ENCODE results near the gene SFXN2.
A peak's percentile ranks its signal among the peaks of the same experiment; 100 is the strongest.
"Not testable (repeated sequence)": the region's sequence is repeated elsewhere in the genome, so short reads cannot be mapped to it uniquely, and the experiment has no call there.

Gene SFXN2

GRCh38 chr10:102752934-102753664 is 38.7 kb downstream of the SFXN2 start:
- no peak for DNase-seq (ENCODE audit: low spot score)

- no peak for DNase-seq (ENCODE audit: low spot score)
Observed at GRCh38 chr10:102753718-102754117, 39.3 kb downstream of the SFXN2 start.

GRCh38 chr10:102757323-102757722 is 42.9 kb downstream of the SFXN2 start:
- no peak for DNase-seq (ENCODE audit: low spot score)

- peak; percentile 52 for DNase-seq (ENCODE audit: low spot score)
Observed at GRCh38 chr10:102758240-102758932, 44.0 kb downstream of the SFXN2 start.

GRCh38 chr10:102758933-102759262 is 44.5 kb downstream of the SFXN2 start:
- not testable (repeated sequence) for DNase-seq (ENCODE audit: low spot score)

GRCh38 chr10:102759497-102760210 is 45.2 kb downstream of the SFXN2 start:
- no peak for DNase-seq (ENCODE audit: low spot score)

- no peak for DNase-seq (ENCODE audit: low spot score)
Observed at GRCh38 chr10:102761981-102762380, 47.5 kb downstream of the SFXN2 start.

- no peak for DNase-seq (ENCODE audit: low spot score)
Observed at GRCh38 chr10:102762401-102763015, 48.1 kb downstream of the SFXN2 start.

GRCh38 chr10:102763037-102763607 is 48.7 kb downstream of the SFXN2 start:
- no peak for DNase-seq (ENCODE audit: low spot score)

GRCh38 chr10:102764470-102765161 is 50.2 kb downstream of the SFXN2 start:
- DNase-seq (ENCODE audit: low spot score): no peak

- no peak for DNase-seq (ENCODE audit: low spot score)
Observed at GRCh38 chr10:102765336-102765735, 50.9 kb downstream of the SFXN2 start.

- DNase-seq (ENCODE audit: low spot score): no peak
Observed at GRCh38 chr10:102767428-102768160, 53.2 kb downstream of the SFXN2 start.

- DNase-seq (ENCODE audit: low spot score): no peak
Observed at GRCh38 chr10:102769375-102770107, 55.1 kb downstream of the SFXN2 start.

- DNase-seq (ENCODE audit: low spot score): no peak
Observed at GRCh38 chr10:102770108-102770482, 55.7 kb downstream of the SFXN2 start.

GRCh38 chr10:102770792-102771191 is 56.4 kb downstream of the SFXN2 start:
- no peak for DNase-seq (ENCODE audit: low spot score)

- no peak for DNase-seq (ENCODE audit: low spot score)
Observed at GRCh38 chr10:102773320-102773719, 58.9 kb downstream of the SFXN2 start.

- no peak for DNase-seq (ENCODE audit: low spot score)
Observed at GRCh38 chr10:102773986-102774385, 59.5 kb downstream of the SFXN2 start.

- DNase-seq (ENCODE audit: low spot score): no peak
Observed at GRCh38 chr10:102775201-102775934, 60.9 kb downstream of the SFXN2 start.

Data from SK-N-DZ (cell line).